OCI-LY7 (cell line): ENCODE results near the gene NDUFB5. TPM values are rescaled to one million over a fixed set of nuclear protein-coding genes. Genes with fewer than 3 reads are reported as not detected.
A peak's percentile ranks its signal among the peaks of the same experiment; 100 is the strongest.

Experiments used
- BruUV-seq: library from RNA; stranded (reverse); fragments of 400-500 nt; replicated peaks from 2 replicates; lab custom pipeline; 2021; lab: Mats Ljungman, UMichigan
- CTCF ChIA-PET: fragments of 300-600 bp; sonication (Branson Sonifier 250); formaldehyde crosslinking; loops from one replicate; lab custom pipeline; 2022; ENCODE audit warnings: antibody characterized with exemption; ENCODE audit not compliant: unreplicated experiment; lab: Charles Lee
- POLR2A ChIA-PET: fragments of 300-600 bp; sonication (Branson Sonifier 250); formaldehyde crosslinking; loops from one replicate; lab custom pipeline; 2022; ENCODE audit warnings: antibody characterized with exemption; lab: Charles Lee
- DNase-seq: peaks from one replicate; pipeline ENCODE4 v3.0.0-alpha.2; 2015; ENCODE audit warnings: low spot score
- H2AFZ ChIP-seq: fragments of 200-600 bp; sonication (generic), shearing (Covaris generic); 2 replicates; pipeline ENCODE4 v1.6.1; 2014; ENCODE audit warnings: mild to moderate bottlenecking, antibody characterized with exemption, low read length, moderate library complexity
- H3K27ac ChIP-seq: fragments of 200-600 bp; sonication (generic); 2 replicates; pipeline ENCODE4 v1.5.1; 2014; ENCODE audit warnings: mixed run types, low read depth, mild to moderate bottlenecking, moderate library complexity, low read length, inconsistent platforms; ENCODE audit not compliant: poor library complexity, severe bottlenecking
- H3K36me3 ChIP-seq: fragments of 200-600 bp; sonication (generic); 2 replicates; pipeline ENCODE4 v1.6.1; 2014; ENCODE audit warnings: mild to moderate bottlenecking, antibody characterized with exemption, low read length, moderate library complexity, mixed read lengths; ENCODE audit not compliant: insufficient read depth
- H3K4me1 ChIP-seq: fragments of 200-600 bp; sonication (generic); 2 replicates; pipeline ENCODE4 v1.5.1; 2014; ENCODE audit warnings: mild to moderate bottlenecking, low read length; ENCODE audit not compliant: insufficient read depth, poor library complexity, severe bottlenecking
- H3K4me2 ChIP-seq: fragments of 200-600 bp; sonication (generic); 2 replicates; pipeline ENCODE4 v1.6.1; 2014; ENCODE audit warnings: mild to moderate bottlenecking, low read length
- H3K4me3 ChIP-seq: fragments of 200-600 bp; sonication (generic); 2 replicates; pipeline ENCODE4 v1.5.1; 2014; ENCODE audit warnings: mild to moderate bottlenecking, low read depth, low read length; ENCODE audit not compliant: poor library complexity, severe bottlenecking
- H3K79me2 ChIP-seq: fragments of 200-600 bp; sonication (generic); 2 replicates; pipeline ENCODE4 v1.6.1; 2016; ENCODE audit warnings: low read depth, mild to moderate bottlenecking, low read length, moderate library complexity, mixed read lengths; ENCODE audit not compliant: insufficient read depth
- H3K9me2 ChIP-seq: fragments of 200-600 bp; sonication (generic); 2 replicates; pipeline ENCODE4 v1.6.1; 2016; ENCODE audit warnings: mild to moderate bottlenecking, low read length, mixed read lengths; ENCODE audit not compliant: insufficient read depth
- H3K9me3 ChIP-seq: fragments of 200-600 bp; sonication (generic); 2 replicates; pipeline ENCODE4 v1.6.1; 2014; ENCODE audit warnings: mild to moderate bottlenecking, mixed run types, low read length, mixed read lengths
- H4K20me1 ChIP-seq: fragments of 200-600 bp; sonication (generic); 2 replicates; pipeline ENCODE4 v1.6.1; 2014; ENCODE audit warnings: mild to moderate bottlenecking, antibody characterized with exemption, low read length, moderate library complexity, mixed read lengths; ENCODE audit not compliant: insufficient read depth
- EZH2phosphoT487 ChIP-seq: fragments of 200-600 bp; sonication (generic); IDR thresholded peaks from 2 replicates; pipeline ENCODE4 v1.6.1; 2018; ENCODE audit warnings: low read depth, borderline replicate concordance, mild to moderate bottlenecking, mixed run types, antibody characterized with exemption, low read length, moderate library complexity, mixed read lengths
- intact Hi-C: fragments of 100-400 bp; cut with micrococcal nuclease; formaldehyde crosslinking; loops from one replicate; pipeline ENCODE4 v1.10.0; 2022; ENCODE audit not compliant: unreplicated experiment
- total RNA-seq, 2 experiments: library from RNA; depleted of rRNA in 1 of 2; stranded (reverse); fragments of >200 nt in 1 of 2; shearing (Covaris generic) in 1 of 2; gene quantifications; 2 replicates each; pipeline ENCODE4 v1.2.3, GENCODE V29; 2014 to 2022
- TF ChIP-seq, protein P1 (sequence below): fragments of 200-600 bp; sonication (generic); conservative IDR thresholded peaks from 2 replicates; pipeline ENCODE4 v1.5.1; 2014; ENCODE audit warnings: mild to moderate bottlenecking, antibody characterized with exemption, low read length, moderate library complexity, mixed read lengths

Gene NDUFB5
- total RNA-seq, 2 experiments from 2014 or later = 81.5 to 112 TPM

DNA sequence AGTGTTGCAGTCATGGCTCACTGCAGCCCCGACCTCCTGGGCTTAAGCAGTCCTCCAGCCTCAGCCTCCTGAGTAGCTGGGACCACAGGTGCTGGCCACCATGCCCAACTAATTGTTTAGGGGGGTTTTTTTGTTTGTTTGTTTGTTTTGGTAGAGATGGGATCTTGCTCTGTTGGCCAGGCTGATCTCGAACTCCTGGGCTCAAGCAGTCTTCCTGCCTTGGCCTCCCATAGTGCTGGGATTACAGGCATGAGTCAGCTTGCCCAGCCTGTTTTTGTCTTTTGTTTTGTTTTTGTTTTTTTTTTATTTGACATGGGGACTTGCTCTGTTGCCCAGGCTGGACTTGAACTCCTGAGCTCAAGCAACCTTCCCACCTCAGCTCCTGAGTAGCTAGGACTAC, 17.4 kb downstream of the NDUFB5 start:
- ChIA-PET POLR2A (interaction anchor here (0.6 kb wide), 2 partner anchors 12 to 25 kb away, joined by 3 read pairs; no protein-coding TSS in a partner anchor), CTCF (no interaction called here)
- Histone ChIP-seq H3K9me2 (no peaks in the 10 kb centered on the region), H3K27ac (no peak overlapping the region), H4K20me1 (no peaks in the 10 kb centered on the region), H3K4me3 (no peak overlapping the region), H3K9me3 (no peaks in the 10 kb centered on the region), H3K4me1 (no peaks in the 10 kb centered on the region), H3K36me3 (peaks cover 79% of the 10 kb centered on the region), H2AFZ (no peak overlapping the region), H3K4me2 (no peak overlapping the region), H3K79me2 (no peaks in the 10 kb centered on the region)
- intact Hi-C loops = no loop called here
- BruUV-seq = no TSS peak
- no peak for DNase-seq
- no peak for TF ChIP-seq EZH2phosphoT487
- TF ChIP-seq, protein P1, sequence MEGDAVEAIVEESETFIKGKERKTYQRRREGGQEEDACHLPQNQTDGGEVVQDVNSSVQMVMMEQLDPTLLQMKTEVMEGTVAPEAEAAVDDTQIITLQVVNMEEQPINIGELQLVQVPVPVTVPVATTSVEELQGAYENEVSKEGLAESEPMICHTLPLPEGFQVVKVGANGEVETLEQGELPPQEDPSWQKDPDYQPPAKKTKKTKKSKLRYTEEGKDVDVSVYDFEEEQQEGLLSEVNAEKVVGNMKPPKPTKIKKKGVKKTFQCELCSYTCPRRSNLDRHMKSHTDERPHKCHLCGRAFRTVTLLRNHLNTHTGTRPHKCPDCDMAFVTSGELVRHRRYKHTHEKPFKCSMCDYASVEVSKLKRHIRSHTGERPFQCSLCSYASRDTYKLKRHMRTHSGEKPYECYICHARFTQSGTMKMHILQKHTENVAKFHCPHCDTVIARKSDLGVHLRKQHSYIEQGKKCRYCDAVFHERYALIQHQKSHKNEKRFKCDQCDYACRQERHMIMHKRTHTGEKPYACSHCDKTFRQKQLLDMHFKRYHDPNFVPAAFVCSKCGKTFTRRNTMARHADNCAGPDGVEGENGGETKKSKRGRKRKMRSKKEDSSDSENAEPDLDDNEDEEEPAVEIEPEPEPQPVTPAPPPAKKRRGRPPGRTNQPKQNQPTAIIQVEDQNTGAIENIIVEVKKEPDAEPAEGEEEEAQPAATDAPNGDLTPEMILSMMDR = no peak

GRCh38 chr3:179624451-179624850, 19.9 kb downstream of the NDUFB5 start:
- TF ChIP-seq, protein P1 = no peak
- TF ChIP-seq EZH2phosphoT487 = no peak
- Histone ChIP-seq H3K36me3 (peaks cover 58% of the 10 kb centered on the region), H3K4me1 (no peaks in the 10 kb centered on the region), H4K20me1 (no peaks in the 10 kb centered on the region), H3K9me2 (no peaks in the 10 kb centered on the region), H2AFZ (no peak overlapping the region), H3K4me2 (no peak overlapping the region), H3K4me3 (no peak overlapping the region), H3K9me3 (no peaks in the 10 kb centered on the region), H3K27ac (no peak overlapping the region), H3K79me2 (no peaks in the 10 kb centered on the region)
- intact Hi-C loops = no loop called here
- CTCF ChIA-PET = no interaction called here
- no peak for DNase-seq
- no TSS peak for BruUV-seq
- POLR2A ChIA-PET = no interaction called here

- Histone ChIP-seq H3K36me3 (peaks cover 3% of the 10 kb centered on the region), H3K79me2 (no peaks in the 10 kb centered on the region), H3K9me2 (no peaks in the 10 kb centered on the region), H2AFZ (peak overlapping the region; percentile 24; the same call in 1 of the 2 replicates), H3K4me3 (no peak overlapping the region), H3K27ac (no peak overlapping the region), H3K4me1 (peaks cover 7% of the 10 kb centered on the region), H3K9me3 (no peaks in the 10 kb centered on the region), H4K20me1 (no peaks in the 10 kb centered on the region), H3K4me2 (no peak overlapping the region)
- CTCF ChIA-PET = no interaction called here
- no TSS peak for BruUV-seq
- intact Hi-C loops = no loop called here
- DNase-seq = no peak
- POLR2A ChIA-PET = interaction anchor here (0.7 to 1.6 kb wide), 4 partner anchors 13 to 54 kb away, joined by 3 read pairs; no protein-coding TSS in a partner anchor
- TF ChIP-seq EZH2phosphoT487 = no peak
- TF ChIP-seq, protein P1 = no peak
Measured at GRCh38 chr3:179630753-179631451, 26.3 kb downstream of the NDUFB5 start.
